Neuronal stem cell (in vitro differentiated cells): ENCODE data around the gene DZANK1.

Experiments
- DNase-seq: peaks from one replicate; pipeline ENCODE4 v3.0.0-alpha.2; 2013; ENCODE audit warnings: low spot score
- H2AFZ ChIP-seq: one replicate; pipeline ENCODE4 v1.6.1; 2013; ENCODE audit warnings: mild to moderate bottlenecking, low read length, inconsistent platforms
- H2AK5ac ChIP-seq: 2 replicates; pipeline ENCODE4 v1.6.1; 2013; ENCODE audit warnings: low read depth, mild to moderate bottlenecking, inconsistent platforms, low read length, moderate library complexity, mixed read lengths
- H2BK120ac ChIP-seq: 2 replicates; pipeline ENCODE4 v1.6.1; 2013; ENCODE audit warnings: low read depth, mild to moderate bottlenecking, inconsistent platforms, low read length, moderate library complexity, mixed read lengths
- H2BK12ac ChIP-seq: one replicate; pipeline ENCODE4 v1.6.1; 2013; ENCODE audit warnings: low read length, inconsistent platforms
- H2BK15ac ChIP-seq: 2 replicates; pipeline ENCODE4 v1.6.1; 2013; ENCODE audit warnings: mild to moderate bottlenecking, low read length, inconsistent platforms, mixed read lengths
- H2BK5ac ChIP-seq: one replicate; pipeline ENCODE4 v1.6.1; 2013; ENCODE audit warnings: inconsistent platforms, mild to moderate bottlenecking, low read length, moderate library complexity
- H3K14ac ChIP-seq: one replicate; pipeline ENCODE4 v1.6.1; 2013; ENCODE audit warnings: low read length, inconsistent platforms
- H3K18ac ChIP-seq: 2 replicates; pipeline ENCODE4 v1.6.1; 2013; ENCODE audit warnings: low read length, inconsistent platforms
- H3K23ac ChIP-seq: 2 replicates; pipeline ENCODE4 v1.6.1; 2013; ENCODE audit warnings: low read depth, mild to moderate bottlenecking, mixed read lengths, low read length, inconsistent platforms; ENCODE audit not compliant: poor library complexity
- H3K27ac ChIP-seq: replicated peaks from 3 replicates; pipeline ENCODE4 v1.5.1; 2013; ENCODE audit warnings: low read length, inconsistent platforms
- H3K27me3 ChIP-seq, 3 experiments: 2 replicates each; pipeline ENCODE4 v1.6.1; 2013; ENCODE audit warnings: low read length in 3 of 3, mild to moderate bottlenecking in 2 of 3, inconsistent platforms in 1 of 3, low read depth in 1 of 3, mixed read lengths in 1 of 3, moderate library complexity in 1 of 3; ENCODE audit not compliant: control insufficient read depth in 3 of 3, insufficient read depth in 3 of 3
- H3K36me3 ChIP-seq, 2 donors: replicated peaks in 1 of 2; 2 replicates each; pipeline ENCODE4 v1.6.1; 2013; ENCODE audit warnings: low read length in 2 of 2; ENCODE audit not compliant: control insufficient read depth in 2 of 2, insufficient read depth in 2 of 2
- H3K4ac ChIP-seq: 2 replicates; pipeline ENCODE4 v1.6.1; 2013; ENCODE audit warnings: inconsistent platforms, mild to moderate bottlenecking, low read length, moderate library complexity
- H3K4me1 ChIP-seq, 2 donors: 1 replicate in 1 of 2; 2 replicates in 1 of 2; pipeline ENCODE4 v1.6.1; 2013; ENCODE audit warnings: low read length in 2 of 2, low read depth in 1 of 2; ENCODE audit not compliant: control insufficient read depth in 2 of 2, insufficient read depth in 1 of 2
- H3K4me2 ChIP-seq: one replicate; pipeline ENCODE4 v1.6.1; 2013; ENCODE audit warnings: mild to moderate bottlenecking, low read length, inconsistent platforms; ENCODE audit not compliant: insufficient read depth, poor library complexity, severe bottlenecking
- H3K4me3 ChIP-seq, 2 donors: 2 replicates each; pipeline ENCODE4 v1.5.1; 2013; ENCODE audit warnings: low read length in 2 of 2, mild to moderate bottlenecking in 2 of 2, inconsistent platforms in 1 of 2, moderate library complexity in 1 of 2
- H3K79me1 ChIP-seq: one replicate; pipeline ENCODE4 v1.6.1; 2013; ENCODE audit warnings: low read depth, mild to moderate bottlenecking, inconsistent platforms, low read length, moderate library complexity
- H3K9ac ChIP-seq: one replicate; pipeline ENCODE4 v1.6.1; 2013; ENCODE audit warnings: mild to moderate bottlenecking, low read depth, low read length, inconsistent platforms; ENCODE audit not compliant: poor library complexity
- H3K9me3 ChIP-seq, 2 donors: replicated peaks in 1 of 2; 2 replicates each; pipeline versions ENCODE3 to v1.6.1; 2013; ENCODE audit warnings: low read length in 2 of 2, mild to moderate bottlenecking in 2 of 2, inconsistent platforms in 1 of 2, low read depth in 1 of 2, mixed read lengths in 1 of 2, moderate library complexity in 1 of 2; ENCODE audit not compliant: control insufficient read depth in 2 of 2, insufficient read depth in 1 of 2
- H4K8ac ChIP-seq: one replicate; pipeline ENCODE4 v1.6.1; 2013; ENCODE audit warnings: low read depth, mild to moderate bottlenecking, inconsistent platforms, low read length, moderate library complexity
- H4K91ac ChIP-seq: one replicate; pipeline ENCODE4 v1.6.1; 2013; ENCODE audit warnings: low read length, low read depth, mild to moderate bottlenecking, inconsistent platforms; ENCODE audit not compliant: poor library complexity
- WGBS, 2 donors: extraction: QIAGEN DNeasy Blood & Tissue Kit; methylation state at CpG; one replicate each; pipeline ENCODE4 v1.1.7; 2013; ENCODE audit warnings: missing lambda C conversion rate in 2 of 2, mixed read lengths in 1 of 2; ENCODE audit not compliant: insufficient read length in 2 of 2, insufficient replicate concordance in 1 of 2; ENCODE audit errors: extremely low coverage in 2 of 2; 5-methylcytosine and 5-hydroxymethylcytosine counted together

The DZANK1 gene

DNA sequence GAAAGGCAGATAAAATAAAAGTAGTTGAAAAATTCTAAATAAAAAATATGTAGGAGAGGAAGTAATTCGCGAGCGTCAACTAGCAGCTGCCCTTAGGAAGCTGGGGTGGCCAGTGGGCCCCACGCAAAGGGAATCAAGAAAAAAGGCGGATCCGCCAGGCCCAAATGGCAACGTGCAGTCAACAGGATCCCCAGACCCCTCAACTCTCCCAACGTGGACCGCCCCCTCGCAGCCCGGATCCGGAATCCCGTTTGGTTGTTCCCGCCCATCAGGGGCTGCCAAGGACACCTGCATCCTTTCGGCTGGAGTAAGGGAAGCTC is 296 bp downstream of the DZANK1 start:
- Histone ChIP-seq H2BK12ac (no peak overlapping the region), H3K4me1 (peaks cover 0 to 4% of the 10 kb centered on the region in 2 donors), H2BK15ac (no peak overlapping the region), H4K91ac (no peak overlapping the region), H3K4ac (no peak overlapping the region), H3K4me3 (peak overlapping the region; percentile 86 to 89), H3K23ac (no peak overlapping the region), H3K9me3 (no peaks in the 10 kb centered on the region), H2AFZ (peak overlapping the region; percentile 94), H4K8ac (no peak overlapping the region), H3K14ac (no peak overlapping the region), H3K79me1 (peaks cover 6% of the 10 kb centered on the region), H2BK120ac (no peak overlapping the region), H3K27me3 (no peaks in the 10 kb centered on the region), H3K9ac (peak overlapping the region; percentile 24), H3K27ac (peak overlapping the region; percentile 18), H2AK5ac (no peak overlapping the region), H3K36me3 (peaks cover 4 to 28% of the 10 kb centered on the region in 2 donors), H3K4me2 (peak overlapping the region; percentile 62), H2BK5ac (no peak overlapping the region), H3K18ac (no peak overlapping the region)
- no peak for DNase-seq
- no CpG with 5 or more reads among the region's 15 CpGs for WGBS, 2 donors

DNA sequence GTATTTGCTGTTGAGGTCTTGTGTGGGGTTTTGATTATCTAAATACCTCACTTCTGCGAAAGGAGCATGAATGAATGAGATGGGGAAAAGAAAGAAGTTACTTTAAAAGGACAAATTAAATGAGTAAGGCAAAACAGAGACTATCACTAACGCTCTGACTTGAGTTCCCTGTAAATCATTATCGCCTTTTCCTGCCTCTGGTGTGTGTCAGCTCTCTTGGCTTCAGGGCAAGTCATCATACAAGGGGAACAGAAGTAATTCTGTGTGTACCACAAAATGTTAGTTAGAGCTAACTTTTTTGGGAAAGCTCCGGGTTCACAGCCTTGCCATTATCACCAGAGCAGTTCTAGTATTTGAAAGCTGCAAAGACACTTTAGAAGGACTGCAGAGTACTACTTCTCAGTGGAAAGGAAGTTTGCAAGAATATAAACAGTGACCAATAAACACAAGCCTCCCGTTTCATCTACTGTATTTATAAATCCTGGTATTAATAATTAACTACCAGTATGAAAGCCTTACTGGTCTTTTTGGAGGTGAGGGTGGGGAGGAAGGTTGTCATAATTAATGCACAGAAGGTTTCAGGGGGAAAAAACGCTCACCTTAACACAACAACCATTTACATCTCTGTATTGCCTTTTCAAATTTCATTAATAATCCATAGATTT is 1.2 kb downstream of the DZANK1 start:
- peaks cover 0 to 19% of the 10 kb centered on the region in 2 donors for H3K36me3 ChIP-seq
- no peak overlapping the region for H2AK5ac ChIP-seq
- no CpG with 5 or more reads among the region's 6 CpGs for WGBS, 2 donors
- H3K4ac ChIP-seq = no peak overlapping the region
- no peak overlapping the region for H2BK120ac ChIP-seq
- no peak overlapping the region for H3K23ac ChIP-seq
- H3K79me1 ChIP-seq = peaks cover 6% of the 10 kb centered on the region
- H3K14ac ChIP-seq = no peak overlapping the region
- no peak overlapping the region for H4K8ac ChIP-seq
- DNase-seq = no peak
- no peaks in the 10 kb centered on the region for H3K9me3 ChIP-seq
- H2BK5ac ChIP-seq = no peak overlapping the region
- H3K4me3 ChIP-seq = peak overlapping the region in 1 of 2 donors; percentile 89
- H3K4me1 ChIP-seq = peaks cover 0 to 4% of the 10 kb centered on the region in 2 donors
- no peak overlapping the region for H3K27ac ChIP-seq
- H3K4me2 ChIP-seq = no peak overlapping the region
- peak overlapping the region; percentile 56 for H2AFZ ChIP-seq
- no peaks in the 10 kb centered on the region for H3K27me3 ChIP-seq
- H2BK12ac ChIP-seq = no peak overlapping the region
- H4K91ac ChIP-seq = no peak overlapping the region
- no peak overlapping the region for H2BK15ac ChIP-seq
- no peak overlapping the region for H3K9ac ChIP-seq
- H3K18ac ChIP-seq = no peak overlapping the region

DNA sequence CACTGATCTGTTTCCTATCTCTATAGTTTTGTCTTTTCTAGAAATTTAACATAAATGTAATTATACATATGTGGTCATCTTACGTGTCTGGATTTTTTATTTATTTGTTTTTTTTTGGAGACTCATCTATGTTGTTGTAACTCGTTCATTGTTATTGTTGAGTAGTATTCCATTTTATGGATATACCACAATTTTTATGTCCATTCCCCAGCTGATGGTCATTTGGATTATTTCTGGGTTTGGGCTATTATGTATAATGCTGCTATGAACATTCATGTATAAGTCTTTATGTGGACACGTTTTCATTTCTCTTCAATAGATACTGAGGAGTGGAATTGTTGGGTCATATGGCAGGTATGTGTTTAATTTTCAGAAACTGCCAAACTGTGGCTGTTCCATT is 10.2 kb downstream of the DZANK1 start:
- Histone ChIP-seq H3K27me3 (no peaks in the 10 kb centered on the region), H2BK12ac (no peak overlapping the region), H3K4me1 (no peaks in the 10 kb centered on the region), H3K9ac (no peak overlapping the region), H3K14ac (no peak overlapping the region), H2BK5ac (no peak overlapping the region), H4K91ac (no peak overlapping the region), H3K9me3 (peaks cover 0 to 7% of the 10 kb centered on the region in 2 donors), H2AFZ (no peak overlapping the region), H3K18ac (no peak overlapping the region), H4K8ac (no peak overlapping the region), H3K4me3 (no peak overlapping the region), H3K4ac (no peak overlapping the region), H2BK120ac (no peak overlapping the region), H3K27ac (no peak overlapping the region), H3K79me1 (no peaks in the 10 kb centered on the region), H2AK5ac (no peak overlapping the region), H3K36me3 (no peaks in the 10 kb centered on the region), H3K4me2 (no peak overlapping the region), H2BK15ac (no peak overlapping the region), H3K23ac (no peak overlapping the region)
- no peak for DNase-seq
- no CpG with 5 or more reads among the region's 3 CpGs for WGBS, 2 donors

DNA sequence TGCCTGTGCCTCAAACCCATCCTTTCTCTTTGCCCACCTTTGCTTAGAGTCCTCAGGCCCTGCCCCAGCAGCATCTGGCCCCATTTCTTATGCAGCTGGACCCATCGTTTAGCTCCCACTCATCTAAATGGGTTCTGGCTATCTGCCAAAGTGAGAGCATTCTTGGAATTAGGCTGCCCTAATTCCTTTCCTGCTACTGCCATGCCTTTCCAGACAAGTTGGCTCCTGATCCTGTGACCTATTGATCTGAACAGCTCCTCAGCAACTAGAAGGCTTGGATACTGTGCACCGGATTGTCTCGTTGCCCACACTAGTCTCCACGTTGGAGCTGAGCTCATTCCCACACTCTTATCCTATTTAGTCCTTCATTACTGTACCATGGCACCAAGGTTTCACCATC is 22.9 kb downstream of the DZANK1 start:
- Histone ChIP-seq H3K79me1 (no peaks in the 10 kb centered on the region), H3K9me3 (no peaks in the 10 kb centered on the region), H3K4me1 (no peaks in the 10 kb centered on the region), H3K4ac (no peak overlapping the region), H3K9ac (no peak overlapping the region), H3K27ac (no peak overlapping the region), H3K27me3 (no peaks in the 10 kb centered on the region), H2AFZ (no peak overlapping the region), H2BK120ac (no peak overlapping the region), H3K4me2 (no peak overlapping the region), H3K18ac (no peak overlapping the region), H2BK15ac (no peak overlapping the region), H2BK12ac (no peak overlapping the region), H3K36me3 (peaks cover 0 to 3% of the 10 kb centered on the region in 2 donors), H3K4me3 (no peak overlapping the region), H3K14ac (no peak overlapping the region), H3K23ac (no peak overlapping the region), H2AK5ac (no peak overlapping the region), H2BK5ac (no peak overlapping the region), H4K8ac (no peak overlapping the region), H4K91ac (no peak overlapping the region)
- WGBS, 2 donors = no CpG with 5 or more reads among the region's 4 CpGs
- no peak for DNase-seq
